NOMO-1 treated with DMSO at 0.1 percent for 48 hours (cell line): Measurements from ENCODE around the gene PCARE.

Source experiments
- DNase-seq: peaks from one replicate; lab custom pipeline; 2025; ENCODE audit not compliant: unreplicated experiment; lab: John Stamatoyannopoulos, UW

The PCARE gene

GRCh38 chr2:29063646-29064345 lies 10.5 kb downstream of the PCARE start:
- DNase-seq: no peak

GRCh38 chr2:29063056-29063455 lies 11.3 kb downstream of the PCARE start:
- no peak for DNase-seq

- DNase-seq: no peak
These were observed 12.0 kb downstream of the PCARE start for GRCh38 chr2:29062371-29062770.

- DNase-seq: no peak
These were observed 12.7 kb downstream of the PCARE start for GRCh38 chr2:29061616-29062015.

- no peak for DNase-seq
These were observed 13.1 kb downstream of the PCARE start for GRCh38 chr2:29061176-29061575.

GRCh38 chr2:29060441-29060840 lies 13.9 kb downstream of the PCARE start:
- no peak for DNase-seq

- DNase-seq: no peak
These were observed 14.7 kb downstream of the PCARE start for GRCh38 chr2:29059624-29060023.

- DNase-seq: no peak
These were observed 17.3 kb downstream of the PCARE start for GRCh38 chr2:29057006-29057405.

- no peak for DNase-seq
These were observed 17.9 kb downstream of the PCARE start for GRCh38 chr2:29056452-29056851.

- no peak for DNase-seq
These were observed 18.7 kb downstream of the PCARE start for GRCh38 chr2:29055601-29056000.

- no peak for DNase-seq
These were observed 19.9 kb downstream of the PCARE start for GRCh38 chr2:29054430-29054829.

GRCh38 chr2:29053670-29054400 lies 20.5 kb downstream of the PCARE start:
- no peak for DNase-seq

- no peak for DNase-seq
These were observed 21.1 kb downstream of the PCARE start for GRCh38 chr2:29053223-29053622.

- no peak for DNase-seq
These were observed 21.5 kb downstream of the PCARE start for GRCh38 chr2:29052807-29053206.

- no peak for DNase-seq
These were observed 22.6 kb downstream of the PCARE start for GRCh38 chr2:29051730-29052129.

GRCh38 chr2:29050591-29050990 lies 23.7 kb downstream of the PCARE start:
- no peak for DNase-seq

- DNase-seq: no peak
These were observed 27.1 kb downstream of the PCARE start for GRCh38 chr2:29047083-29047845.

GRCh38 chr2:29046321-29046720 lies 28.0 kb downstream of the PCARE start:
- no peak for DNase-seq

- DNase-seq: no peak
These were observed 29.9 kb downstream of the PCARE start for GRCh38 chr2:29044459-29044858.

- DNase-seq: no peak
These were observed 31.7 kb downstream of the PCARE start for GRCh38 chr2:29042561-29043075.

- DNase-seq: no peak
These were observed 33.1 kb downstream of the PCARE start for GRCh38 chr2:29041161-29041660.
